ENCODE results near the gene WDR1.
A peak's percentile ranks its signal among the peaks of the same experiment; 100 is the strongest.

The WDR1 gene

DNA sequence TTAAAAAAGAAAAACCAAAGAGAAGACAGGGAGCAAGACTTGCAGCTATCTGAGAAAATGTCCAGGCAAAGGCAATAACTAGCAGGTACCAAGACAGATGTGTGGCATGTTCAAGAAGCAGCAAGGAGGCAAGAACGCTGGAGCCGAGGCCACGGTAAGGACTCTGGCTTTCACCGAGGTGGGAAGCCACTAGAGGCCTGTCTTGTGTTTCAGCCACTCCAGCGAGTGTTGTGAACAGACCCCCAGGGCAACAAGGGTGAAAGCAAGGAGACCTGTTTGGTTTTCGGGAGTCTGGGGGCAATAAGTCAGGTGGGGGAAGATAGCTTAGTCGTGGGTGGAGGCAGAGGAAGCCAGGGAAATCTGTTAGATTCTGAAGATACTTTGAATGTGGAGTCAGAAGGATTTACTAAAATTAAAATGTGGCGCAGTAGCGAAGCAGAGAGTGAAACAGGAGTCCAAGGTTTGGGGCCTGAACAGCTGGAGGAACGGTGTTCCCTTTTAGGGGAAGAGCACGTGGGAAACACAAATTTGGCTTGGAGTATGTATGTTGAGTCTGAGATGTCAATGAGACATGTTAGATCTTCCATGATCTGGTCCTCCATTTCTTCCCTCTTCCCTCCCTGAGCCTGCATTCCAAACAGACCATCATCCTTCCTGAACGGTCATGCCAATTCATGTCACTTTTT lies 3.1 kb downstream of the WDR1 start:
- H3K36me3 Mint-ChIP-seq = peaks cover 16% of the 10 kb centered on the region
- no peaks in the 10 kb centered on the region for H3K9me3 Mint-ChIP-seq (ENCODE audit: low read depth)
- no peaks in the 10 kb centered on the region for H3K27me3 Mint-ChIP-seq
- H3K4me3 Mint-ChIP-seq = peak overlapping the region; percentile 94
- peaks cover 86% of the 10 kb centered on the region for H3K4me1 Mint-ChIP-seq (ENCODE audit: low read depth)
- peak overlapping the region; percentile 87 for H3K27ac Mint-ChIP-seq

DNA sequence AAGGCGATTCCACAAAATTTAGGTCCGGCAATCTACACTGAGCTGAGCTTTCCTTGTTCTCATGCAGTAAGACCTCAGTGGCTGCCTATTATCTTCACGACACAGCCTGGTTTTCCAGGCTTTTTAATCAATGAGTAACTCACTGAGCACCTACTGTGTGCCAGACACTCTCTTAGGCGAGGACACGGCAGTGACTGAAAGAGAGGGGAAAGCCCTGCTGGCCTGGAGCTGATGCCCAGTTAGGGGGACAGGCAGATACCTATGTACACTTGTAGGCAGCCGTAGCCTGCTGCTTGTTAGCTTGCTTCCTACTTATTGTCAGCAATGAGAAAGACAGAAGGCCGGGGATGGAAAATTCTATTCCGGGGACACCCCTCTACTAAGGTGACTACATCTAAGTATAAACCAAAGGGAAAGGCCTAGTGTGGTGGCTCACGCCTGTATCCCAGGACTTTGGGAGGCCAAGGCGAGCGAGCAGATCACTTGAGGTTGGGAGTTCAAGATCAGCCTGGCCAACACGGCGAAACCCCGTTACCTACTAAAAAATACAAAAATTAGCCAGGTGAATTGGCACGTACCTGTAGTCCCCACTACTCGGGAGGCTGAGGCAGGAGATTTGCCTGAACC lies 3.8 kb downstream of the WDR1 start:
- H3K9me3 Mint-ChIP-seq (ENCODE audit: low read depth) = no peaks in the 10 kb centered on the region
- H3K27me3 Mint-ChIP-seq = no peaks in the 10 kb centered on the region
- peaks cover 16% of the 10 kb centered on the region for H3K36me3 Mint-ChIP-seq
- peak overlapping the region; percentile 94 for H3K4me3 Mint-ChIP-seq
- H3K4me1 Mint-ChIP-seq (ENCODE audit: low read depth) = peaks cover 86% of the 10 kb centered on the region
- H3K27ac Mint-ChIP-seq = peak overlapping the region; percentile 77

DNA sequence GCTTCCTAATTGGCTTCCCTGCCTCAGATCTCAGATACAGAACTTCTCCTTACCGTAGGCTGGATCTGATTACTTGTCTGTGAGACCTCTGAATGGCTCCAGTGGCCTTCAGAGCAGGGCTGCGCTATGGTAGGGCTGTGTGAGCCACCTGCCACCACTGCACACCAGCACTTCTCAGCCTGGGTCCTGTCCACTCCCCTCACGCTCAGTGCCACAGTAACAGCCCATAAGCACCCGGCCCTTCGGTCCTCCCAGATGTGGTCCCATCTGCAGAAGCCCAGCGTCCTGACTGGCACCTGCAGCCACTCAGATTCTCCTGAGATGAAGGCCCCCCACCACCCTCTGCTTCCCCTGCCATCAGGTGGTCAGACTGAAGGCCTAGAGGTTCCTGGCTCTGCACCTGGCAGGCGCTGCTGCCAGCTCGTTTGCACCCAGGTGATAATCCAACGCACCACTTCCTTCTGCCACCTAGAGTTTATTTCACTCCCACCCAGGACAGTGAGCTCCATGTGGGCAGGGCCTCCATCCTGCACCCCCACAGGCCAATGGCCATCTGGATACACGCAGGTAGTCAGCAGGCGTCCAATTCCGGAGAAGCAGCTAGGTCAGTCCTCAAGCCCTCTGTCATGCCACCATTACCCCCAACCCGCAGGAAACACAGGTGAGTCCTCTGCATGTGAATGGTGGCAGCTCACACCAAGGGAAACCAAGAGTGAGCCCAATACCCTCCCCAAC lies 5.4 kb downstream of the WDR1 start:
- peaks cover 16% of the 10 kb centered on the region for H3K36me3 Mint-ChIP-seq
- H3K4me3 Mint-ChIP-seq = peak overlapping the region; percentile 44
- peak overlapping the region; percentile 66 for H3K27ac Mint-ChIP-seq
- peaks cover 95% of the 10 kb centered on the region for H3K4me1 Mint-ChIP-seq (ENCODE audit: low read depth)
- no peaks in the 10 kb centered on the region for H3K9me3 Mint-ChIP-seq (ENCODE audit: low read depth)
- no peaks in the 10 kb centered on the region for H3K27me3 Mint-ChIP-seq

DNA sequence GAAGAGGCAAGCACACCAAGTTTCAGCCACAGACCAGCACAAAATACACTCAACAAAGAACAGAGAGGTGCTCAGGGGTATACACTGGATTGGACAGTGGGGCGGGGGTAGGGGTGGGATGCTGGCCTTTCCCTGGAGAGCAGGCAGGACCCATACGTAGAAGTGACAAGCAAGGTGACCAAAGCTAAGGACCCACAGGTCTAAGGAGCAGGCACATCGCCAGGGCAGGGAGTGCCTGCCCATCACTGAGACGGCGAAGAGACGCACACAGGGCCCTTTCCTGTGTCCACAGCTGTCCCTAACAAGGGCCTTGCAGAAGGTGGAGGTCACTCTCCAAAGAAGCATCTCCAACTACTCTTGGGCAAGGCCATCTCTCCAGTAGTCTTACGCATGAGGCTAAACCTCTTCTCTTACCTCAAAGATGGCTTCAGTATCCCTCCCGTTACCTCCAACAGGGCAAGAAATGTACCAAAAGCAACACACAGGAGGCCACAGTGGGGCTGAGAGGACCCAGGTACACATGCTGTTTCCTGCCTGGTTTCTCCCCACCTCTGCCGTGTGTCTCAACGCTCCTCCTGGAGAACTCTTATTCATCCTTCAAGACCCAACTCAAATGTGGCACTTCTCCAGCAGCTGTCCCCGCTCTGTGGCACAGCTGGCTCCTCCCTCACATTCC lies 6.5 kb downstream of the WDR1 start:
- Mint-ChIP-seq H3K36me3 (peaks cover 16% of the 10 kb centered on the region), H3K4me3 (peak overlapping the region; percentile 83), H3K9me3 (ENCODE audit: low read depth) (no peaks in the 10 kb centered on the region), H3K27me3 (no peaks in the 10 kb centered on the region), H3K27ac (peak overlapping the region; percentile 89), H3K4me1 (ENCODE audit: low read depth) (peaks cover 99% of the 10 kb centered on the region)

DNA sequence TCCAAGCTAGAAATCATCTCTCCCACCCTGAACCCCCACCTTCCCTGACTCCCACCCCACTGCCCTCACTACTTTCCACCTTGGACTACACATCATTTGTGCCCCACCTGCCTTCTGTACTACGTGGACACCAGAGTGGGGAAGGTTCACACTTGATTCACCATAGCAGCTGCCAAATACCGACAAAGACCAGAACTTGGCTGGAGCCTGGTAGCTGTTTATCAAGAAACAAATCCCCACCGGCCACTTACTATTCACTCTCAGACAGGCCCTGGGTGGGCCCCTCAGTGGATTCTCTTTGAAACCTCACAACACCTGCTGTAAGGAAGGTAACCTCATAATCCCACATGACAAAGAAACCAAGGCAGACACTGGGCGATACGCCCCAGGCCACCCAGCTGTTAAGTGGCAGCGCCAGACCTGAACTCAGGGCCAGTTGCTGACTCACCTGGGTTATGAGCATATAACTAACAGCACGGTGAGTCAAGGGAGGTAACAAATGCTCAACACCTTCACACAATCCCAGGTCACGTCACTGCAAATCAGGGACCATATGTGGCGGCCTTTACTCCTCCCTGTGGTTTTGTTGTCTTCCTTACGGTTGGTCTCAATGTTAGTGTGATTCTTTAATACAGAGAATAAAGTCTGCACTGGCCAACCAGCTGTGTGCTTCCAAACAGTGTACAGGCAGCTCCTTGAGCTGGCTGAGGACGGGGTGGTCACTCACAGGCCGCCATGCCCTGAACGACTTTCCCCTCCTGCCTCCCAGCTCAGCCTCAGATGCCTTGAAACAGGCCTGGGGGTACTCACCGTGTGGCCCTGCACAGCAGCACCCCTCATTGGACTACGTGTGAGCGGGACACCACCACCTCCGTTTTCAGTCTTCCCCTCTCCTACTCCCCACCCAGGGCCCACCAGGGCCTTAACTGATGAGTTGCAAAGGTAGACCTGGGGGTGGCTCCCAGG lies 7.5 kb downstream of the WDR1 start:
- Mint-ChIP-seq H3K36me3 (peaks cover 15% of the 10 kb centered on the region), H3K27me3 (no peaks in the 10 kb centered on the region), H3K27ac (peak overlapping the region; percentile 89), H3K4me1 (ENCODE audit: low read depth) (peaks cover 99% of the 10 kb centered on the region), H3K4me3 (peak overlapping the region; percentile 83), H3K9me3 (ENCODE audit: low read depth) (no peaks in the 10 kb centered on the region)

DNA sequence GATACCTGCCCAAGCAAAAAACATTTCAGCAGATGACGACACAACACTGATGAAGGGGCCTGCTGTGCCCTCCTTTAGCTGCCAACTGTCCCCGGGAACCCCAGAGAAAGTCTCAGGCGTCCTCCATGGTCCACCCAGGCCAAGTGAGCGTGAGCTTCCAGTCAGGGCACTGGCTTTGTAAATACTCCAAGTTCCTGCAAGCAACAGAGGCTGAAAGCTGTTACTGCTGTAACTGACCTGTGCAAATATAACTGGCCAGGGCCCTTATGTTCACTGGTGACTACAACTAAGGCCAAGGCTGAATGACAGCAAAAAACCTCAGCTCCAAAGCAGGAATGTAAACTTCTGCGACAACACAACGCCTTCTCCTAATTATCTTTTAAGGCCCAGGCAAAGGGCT lies 8.2 kb downstream of the WDR1 start:
- Mint-ChIP-seq H3K9me3 (ENCODE audit: low read depth) (no peaks in the 10 kb centered on the region), H3K27ac (peak overlapping the region; percentile 89), H3K27me3 (no peaks in the 10 kb centered on the region), H3K4me1 (ENCODE audit: low read depth) (peaks cover 97% of the 10 kb centered on the region), H3K36me3 (peaks cover 13% of the 10 kb centered on the region), H3K4me3 (peak overlapping the region; percentile 83)

DNA sequence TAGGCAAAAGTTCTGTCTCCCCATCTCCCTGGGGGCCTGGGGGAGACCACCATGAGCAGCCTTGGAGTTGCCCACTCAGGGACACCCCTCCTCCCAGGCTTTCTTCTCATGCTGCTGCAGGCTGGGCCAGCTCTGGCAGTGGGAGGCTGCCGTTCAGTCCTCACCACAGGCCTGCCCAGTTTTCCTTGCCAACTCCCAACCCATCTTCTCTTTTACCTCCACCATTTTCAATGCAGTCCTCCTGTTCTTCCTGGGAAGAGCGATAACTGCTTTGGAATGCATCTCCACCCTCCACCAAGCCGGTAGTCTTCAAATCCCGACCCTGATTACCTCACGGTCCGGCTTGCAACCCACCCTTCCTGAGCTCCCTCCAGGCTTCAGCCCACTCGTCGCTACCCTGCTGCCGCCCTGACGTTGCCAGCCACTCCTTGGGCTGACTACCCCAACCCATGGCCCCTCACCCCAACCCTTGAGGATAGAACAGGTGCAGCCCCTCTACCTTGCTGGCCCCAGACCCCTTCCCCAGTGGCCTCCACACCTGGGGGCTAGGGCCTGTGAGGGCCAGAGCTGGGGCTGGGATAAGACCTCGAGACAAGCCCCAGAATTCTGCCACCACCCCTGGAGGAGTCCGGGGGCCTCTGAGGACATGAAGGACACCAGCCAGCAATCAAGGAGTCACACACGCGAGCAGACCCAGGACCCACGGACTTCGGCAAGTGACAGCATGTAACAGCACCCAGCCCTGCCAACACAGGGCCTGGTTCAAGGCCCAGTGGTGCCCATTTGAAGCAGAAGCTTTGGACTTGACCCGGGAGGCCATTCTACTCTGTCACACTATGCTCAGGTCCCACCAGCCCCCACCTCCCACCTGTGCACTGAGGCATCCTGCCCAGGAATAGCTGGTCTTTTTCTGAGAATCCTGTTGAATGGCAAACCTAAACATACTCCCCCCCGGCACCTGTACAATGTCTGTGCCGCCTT lies 9.2 kb downstream of the WDR1 start:
- no peaks in the 10 kb centered on the region for H3K9me3 Mint-ChIP-seq (ENCODE audit: low read depth)
- H3K27me3 Mint-ChIP-seq = no peaks in the 10 kb centered on the region
- H3K4me1 Mint-ChIP-seq (ENCODE audit: low read depth) = peaks cover 97% of the 10 kb centered on the region
- peaks cover 14% of the 10 kb centered on the region for H3K36me3 Mint-ChIP-seq
- peak overlapping the region; percentile 59 for H3K4me3 Mint-ChIP-seq
- H3K27ac Mint-ChIP-seq = peak overlapping the region; percentile 89

DNA sequence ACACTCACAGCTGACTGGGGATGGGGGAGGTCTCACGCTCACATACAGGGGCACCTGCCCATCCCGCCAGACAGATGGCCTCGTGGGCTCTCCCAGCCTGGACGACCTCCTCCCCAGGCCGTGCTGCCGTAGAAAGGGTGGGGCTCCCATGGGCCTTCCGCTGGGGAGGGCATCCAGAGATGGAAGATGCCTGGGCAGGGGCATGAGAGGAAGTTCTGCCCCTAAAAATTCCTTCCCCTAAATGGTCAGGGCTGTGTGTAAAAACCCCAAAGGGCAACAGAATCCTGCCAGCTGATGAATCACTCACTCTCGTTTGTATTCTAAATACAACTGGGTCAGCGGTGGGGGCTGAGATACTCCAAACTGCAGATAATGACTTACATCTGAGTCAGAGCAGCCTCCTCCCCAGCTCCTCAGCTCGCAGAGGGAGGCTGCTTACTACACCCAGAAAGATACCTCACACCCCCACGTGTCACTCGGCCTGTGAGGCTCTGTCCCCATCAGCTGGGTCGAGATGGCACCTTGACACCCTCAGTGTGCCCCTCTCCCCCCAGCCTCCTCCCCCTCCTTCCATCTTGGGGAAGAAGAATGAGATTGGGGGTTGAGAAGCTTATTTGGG lies 10.1 kb downstream of the WDR1 start:
- H3K9me3 Mint-ChIP-seq (ENCODE audit: low read depth) = no peaks in the 10 kb centered on the region
- H3K36me3 Mint-ChIP-seq = peaks cover 20% of the 10 kb centered on the region
- H3K27me3 Mint-ChIP-seq = no peaks in the 10 kb centered on the region
- peak overlapping the region; percentile 75 for H3K4me3 Mint-ChIP-seq
- H3K27ac Mint-ChIP-seq = peak overlapping the region; percentile 87
- H3K4me1 Mint-ChIP-seq (ENCODE audit: low read depth) = peaks cover 97% of the 10 kb centered on the region

DNA sequence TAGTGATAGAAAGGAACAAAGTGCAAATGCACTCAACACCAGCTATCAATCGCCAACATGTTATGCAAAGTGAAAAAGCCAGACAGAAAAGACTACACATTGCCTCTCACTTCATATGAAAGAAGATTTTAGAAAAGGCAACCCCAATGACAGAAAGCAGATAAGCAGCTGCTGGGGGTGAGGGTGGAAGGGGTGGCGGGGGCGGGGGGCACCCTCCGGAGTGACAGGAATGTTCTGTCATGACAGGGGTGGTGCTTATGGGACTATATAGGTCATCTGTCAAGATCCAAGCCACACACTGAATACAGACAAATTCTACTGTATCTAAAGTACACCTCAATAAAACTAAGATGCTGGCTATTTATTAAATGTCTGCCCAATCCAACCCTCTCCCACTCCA lies 10.7 kb downstream of the WDR1 start:
- Mint-ChIP-seq H3K27ac (peak overlapping the region; percentile 90), H3K4me3 (peak overlapping the region; percentile 79), H3K9me3 (ENCODE audit: low read depth) (no peaks in the 10 kb centered on the region), H3K4me1 (ENCODE audit: low read depth) (peaks cover 97% of the 10 kb centered on the region), H3K27me3 (no peaks in the 10 kb centered on the region), H3K36me3 (peaks cover 22% of the 10 kb centered on the region)

DNA sequence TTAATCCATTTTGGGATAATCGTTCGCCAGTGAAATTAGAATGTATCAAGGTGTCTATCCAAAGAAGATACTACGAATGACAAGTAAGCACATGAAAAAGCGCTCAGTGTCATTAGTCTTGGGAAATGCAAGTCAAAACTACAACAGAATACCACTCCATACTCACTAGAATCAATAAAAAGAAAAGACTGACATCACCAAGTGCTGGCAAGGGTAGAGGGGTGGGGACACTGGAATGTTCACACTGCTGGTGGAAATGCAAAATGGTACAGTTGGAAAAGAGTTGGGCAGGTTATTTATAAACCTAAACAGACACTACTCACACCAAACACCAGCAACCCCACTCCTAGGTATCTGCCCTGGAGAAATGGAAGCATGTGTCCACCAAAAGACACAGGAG lies 11.2 kb downstream of the WDR1 start:
- H3K27ac Mint-ChIP-seq = peak overlapping the region; percentile 90
- H3K4me1 Mint-ChIP-seq (ENCODE audit: low read depth) = peaks cover 97% of the 10 kb centered on the region
- H3K27me3 Mint-ChIP-seq = no peaks in the 10 kb centered on the region
- peak overlapping the region; percentile 79 for H3K4me3 Mint-ChIP-seq
- H3K36me3 Mint-ChIP-seq = peaks cover 22% of the 10 kb centered on the region
- no peaks in the 10 kb centered on the region for H3K9me3 Mint-ChIP-seq (ENCODE audit: low read depth)

DNA sequence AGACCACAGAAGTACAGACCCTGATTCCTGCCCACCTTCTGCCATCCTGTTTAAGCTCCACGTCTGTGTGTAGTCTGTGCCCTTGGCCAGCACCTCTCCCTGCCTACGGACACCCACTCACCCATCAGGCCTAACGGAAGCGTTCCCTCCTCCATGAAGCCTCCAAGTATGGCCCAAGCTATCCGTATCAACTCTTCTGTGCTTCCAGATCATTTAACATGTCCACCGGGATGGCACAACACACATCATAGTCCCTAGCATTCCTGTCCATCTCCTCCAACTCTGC lies 11.7 kb downstream of the WDR1 start:
- peak overlapping the region; percentile 79 for H3K4me3 Mint-ChIP-seq
- H3K36me3 Mint-ChIP-seq = peaks cover 23% of the 10 kb centered on the region
- H3K27ac Mint-ChIP-seq = peak overlapping the region; percentile 90
- H3K9me3 Mint-ChIP-seq (ENCODE audit: low read depth) = no peaks in the 10 kb centered on the region
- H3K4me1 Mint-ChIP-seq (ENCODE audit: low read depth) = peaks cover 97% of the 10 kb centered on the region
- H3K27me3 Mint-ChIP-seq = no peaks in the 10 kb centered on the region

DNA sequence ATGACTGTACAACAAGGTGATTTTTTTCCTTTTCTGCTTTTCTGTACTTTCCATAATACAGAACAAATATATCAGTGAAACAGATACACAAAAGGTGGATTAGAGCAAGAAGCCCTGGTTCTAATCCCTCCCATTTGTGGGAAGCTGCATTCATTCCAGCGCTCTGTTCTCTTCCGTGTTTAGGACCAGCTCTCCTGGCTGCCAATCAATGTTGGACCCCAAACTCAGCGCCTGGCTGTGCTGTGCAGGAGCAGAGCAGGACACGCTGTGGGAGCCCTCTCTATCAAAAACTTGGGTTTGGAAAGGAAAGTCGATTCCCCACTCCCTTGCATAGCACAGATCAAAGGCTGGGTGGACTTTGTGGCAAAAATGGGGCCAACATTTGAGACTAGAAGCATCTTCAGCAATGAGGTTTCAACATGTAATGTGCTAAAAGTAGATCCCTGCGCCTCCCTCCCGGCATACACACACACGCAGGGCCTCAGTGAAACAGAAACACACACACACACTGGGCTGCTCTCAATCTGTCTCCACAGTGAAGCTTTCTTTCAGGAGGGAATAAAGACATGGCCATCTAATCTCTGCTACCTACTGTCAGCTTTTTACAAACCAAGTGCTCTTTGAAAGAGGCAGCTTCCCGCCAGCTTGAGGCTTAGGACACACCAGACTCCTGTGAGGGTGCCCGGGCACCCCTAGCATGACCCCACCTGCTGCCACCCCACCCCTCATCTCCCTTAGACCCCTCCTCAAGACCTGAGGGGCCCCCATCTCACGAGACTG lies 12.2 kb downstream of the WDR1 start:
- H3K36me3 Mint-ChIP-seq = peaks cover 25% of the 10 kb centered on the region
- no peaks in the 10 kb centered on the region for H3K9me3 Mint-ChIP-seq (ENCODE audit: low read depth)
- no peaks in the 10 kb centered on the region for H3K27me3 Mint-ChIP-seq
- peak overlapping the region; percentile 90 for H3K27ac Mint-ChIP-seq
- peaks cover 97% of the 10 kb centered on the region for H3K4me1 Mint-ChIP-seq (ENCODE audit: low read depth)
- H3K4me3 Mint-ChIP-seq = peak overlapping the region; percentile 79

Measured in activated naive CD8-positive, alpha-beta T cell (primary cell).